Measurements from ENCODE around the gene CYP4F3.
"Not testable (repeated sequence)": the region's sequence is repeated elsewhere in the genome, so short reads cannot be mapped to it uniquely, and the experiment has no call there.

CYP4F3 gene

GRCh38 chr19:15640294-15640903, at the start of gene CYP4F3:
CYP4F3 (plus strand) TSS chr19:15640897; CDS start chr19:15641416, 519 bp downstream.
- no peak for DNase-seq

GRCh38 chr19:15591796-15592195, 48.9 kb upstream of the CYP4F3 start:
- no peak for DNase-seq

- DNase-seq = not testable (repeated sequence)
These were observed 48.2 kb upstream of the CYP4F3 start for GRCh38 chr19:15592506-15592905.

GRCh38 chr19:15593766-15594165, 46.9 kb upstream of the CYP4F3 start:
- not testable (repeated sequence) for DNase-seq

GRCh38 chr19:15595069-15595468, 45.6 kb upstream of the CYP4F3 start:
- no peak for DNase-seq

- DNase-seq = not testable (repeated sequence)
These were observed 32.4 kb upstream of the CYP4F3 start for GRCh38 chr19:15607978-15608925.

GRCh38 chr19:15609261-15609660, 31.4 kb upstream of the CYP4F3 start:
- no peak for DNase-seq

- DNase-seq = no peak
These were observed 28.4 kb upstream of the CYP4F3 start for GRCh38 chr19:15612342-15612741.

- DNase-seq = no peak
These were observed 27.4 kb upstream of the CYP4F3 start for GRCh38 chr19:15613338-15613737.

GRCh38 chr19:15614507-15615379, 26.0 kb upstream of the CYP4F3 start, which contains the start of gene CYP4F8:
CYP4F8 (plus strand) TSS chr19:15615218; CDS start chr19:15615617, 399 bp downstream.
- DNase-seq = no peak

GRCh38 chr19:15615526-15615925, 25.2 kb upstream of the CYP4F3 start:
- DNase-seq = no peak

- DNase-seq = no peak
These were observed 24.5 kb upstream of the CYP4F3 start for GRCh38 chr19:15616183-15616582.

GRCh38 chr19:15616627-15617270, 23.9 kb upstream of the CYP4F3 start:
- no peak for DNase-seq

GRCh38 chr19:15618321-15618720, 22.4 kb upstream of the CYP4F3 start:
- no peak for DNase-seq

- DNase-seq = no peak
These were observed 18.9 kb upstream of the CYP4F3 start for GRCh38 chr19:15621801-15622200.

- DNase-seq = no peak
These were observed 17.7 kb upstream of the CYP4F3 start for GRCh38 chr19:15622991-15623390.

GRCh38 chr19:15623711-15624318, 16.9 kb upstream of the CYP4F3 start:
- no peak for DNase-seq

GRCh38 chr19:15628236-15629002, 12.3 kb upstream of the CYP4F3 start:
- no peak for DNase-seq

- peak; percentile 84 for DNase-seq
These were observed 11.5 kb upstream of the CYP4F3 start for GRCh38 chr19:15629003-15629880.

- DNase-seq = no peak
These were observed 8.9 kb upstream of the CYP4F3 start for GRCh38 chr19:15631817-15632216.
